Motor neuron (in vitro differentiated cells): Measurements from ENCODE around the gene CDH13. TPM values are rescaled to one million over a fixed set of nuclear protein-coding genes. Genes with fewer than 3 reads are reported as not detected.

Source experiments
- ATAC-seq, 8 experiments: fragments of 200-7000 bp; cut with Tn5 transposase; replicated peaks in 6 of 8; 2 replicates each; pipeline ENCODE4 v1.8.0; 2021; ENCODE audit warnings: mild to moderate bottlenecking in 8 of 8, moderate library complexity in 8 of 8
- H3K27ac ChIP-seq, 2 donors: fragments of 250-450 bp; sonication (Bioruptor Pico); 2 replicates each; pipeline ENCODE4 v1.9.0; 2021; ENCODE audit warnings: antibody characterized with exemption in 2 of 2, mild to moderate bottlenecking in 2 of 2, moderate library complexity in 1 of 2
- H3K4me1 ChIP-seq, 2 donors: fragments of 250-450 bp; sonication (Bioruptor Pico); replicated peaks in 1 of 2; 2 replicates each; pipeline ENCODE4 v1.6.1; 2021; ENCODE audit warnings: antibody characterized with exemption in 2 of 2, mild to moderate bottlenecking in 2 of 2, moderate library complexity in 1 of 2
- H3K4me3 ChIP-seq, 5 donors: fragments of 250-450 bp; sonication (Bioruptor Pico); 2 replicates each; pipeline ENCODE4 v1.9.0; 2021; ENCODE audit warnings: antibody characterized with exemption in 5 of 5, mild to moderate bottlenecking in 5 of 5, moderate library complexity in 4 of 5
- WGBS, 10 experiments: fragments of 450-650 bp; shearing (Covaris generic); methylation state at CpG; one replicate each; pipeline ENCODE4 v1.0.0; 2022; 5-methylcytosine and 5-hydroxymethylcytosine counted together
- in situ Hi-C, 9 experiments: fragments of 400-800 bp; cut with MboI; loops; one replicate each; pipeline ENCODE4 v1.15.0; 2021; ENCODE audit warnings: low sequenced_read_pairs in 9 of 9, low pct_unique_long_range_greater_than_20kb in 2 of 9; ENCODE audit not compliant: unreplicated experiment in 9 of 9
- total RNA-seq, 8 experiments: library from RNA; unstranded; fragments of 300-600 nt; gene quantifications; 2 replicates each; pipeline versions ENCODE4 v1.2.3 to v1.2.4, GENCODE V29; 2022

CDH13 gene
- total RNA-seq, 8 experiments from 2014 or later = 0.42 to 10.3 (median 3.4) TPM

DNA sequence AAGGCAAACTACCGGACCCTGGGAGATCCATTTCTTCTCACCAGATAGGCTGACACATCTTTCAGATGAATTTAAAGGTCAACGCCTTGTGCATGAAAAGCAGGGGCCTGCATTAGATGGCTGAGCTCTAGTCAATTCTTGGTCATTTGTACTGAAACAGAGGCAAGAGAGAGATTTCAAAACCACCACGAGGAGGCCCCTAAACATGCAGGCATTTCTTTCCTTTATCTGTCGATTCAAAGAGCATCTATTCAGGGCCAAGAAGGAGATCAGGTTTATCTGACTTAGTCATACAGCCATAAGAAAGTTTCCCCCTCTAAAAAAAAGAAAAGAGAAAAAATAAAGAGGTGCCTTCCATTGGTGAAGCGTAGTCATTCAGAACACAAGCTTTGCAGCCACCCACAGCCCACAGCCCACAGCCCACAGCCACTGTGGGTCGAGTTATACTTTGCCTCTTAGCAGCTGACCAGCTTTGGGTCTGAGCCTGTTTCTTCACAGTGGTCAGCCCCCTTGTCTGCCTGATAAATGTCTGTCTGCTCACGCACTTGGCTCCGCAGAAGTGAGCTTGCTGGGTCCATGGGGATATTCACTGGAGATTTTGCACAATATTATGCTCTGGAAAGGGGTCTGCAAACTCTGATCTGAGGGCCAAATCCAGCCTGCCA lies 207.5 kb downstream of the CDH13 start:
- H3K4me1 ChIP-seq = peaks cover 29 to 56% of the 10 kb centered on the region in 2 donors

GRCh38 chr16:82835487-82836155 lies 208.9 kb downstream of the CDH13 start:
- WGBS, 10 experiments = 25 to 100% (median 72%) methylated on average over 1 to 4 of the region's 5 CpGs; no CpG with 5 or more reads in 3 of the 10 experiments
- peak in 2 of 8 experiments; percentile 39 for ATAC-seq

More for the DNA sequence above, 207.5 kb downstream of the CDH13 start:
- peak overlapping the region in 1 of 2 donors; percentile 12 for H3K27ac ChIP-seq
- peak in 4 of 8 experiments; percentile 27 to 71 (median 60) for ATAC-seq
- in situ Hi-C loops = no loop called here
- no peak overlapping the region for H3K4me3 ChIP-seq
- 20 to 100% (median 61%) methylated on average over 1 to 7 of the region's 8 CpGs; no CpG with 5 or more reads in 2 of the 10 experiments for WGBS, 10 experiments

GRCh38 chr16:82841108-82841507 lies 214.3 kb downstream of the CDH13 start:
- in situ Hi-C loops = no loop called here
- no peak overlapping the region for H3K4me3 ChIP-seq
- no peaks in the 10 kb centered on the region for H3K4me1 ChIP-seq
- ATAC-seq = no peak
- H3K27ac ChIP-seq = no peak overlapping the region
- WGBS, 10 experiments = 51 to 100% (median 64%) methylated on average over 1 to 3 of the region's 3 CpGs; no CpG with 5 or more reads in 6 of the 10 experiments

More at GRCh38 chr16:82835487-82836155, 208.9 kb downstream of the CDH13 start:
- Histone ChIP-seq H3K27ac (no peak overlapping the region), H3K4me3 (no peak overlapping the region), H3K4me1 (peaks cover 29 to 54% of the 10 kb centered on the region in 2 donors)
- in situ Hi-C loops = no loop called here

DNA sequence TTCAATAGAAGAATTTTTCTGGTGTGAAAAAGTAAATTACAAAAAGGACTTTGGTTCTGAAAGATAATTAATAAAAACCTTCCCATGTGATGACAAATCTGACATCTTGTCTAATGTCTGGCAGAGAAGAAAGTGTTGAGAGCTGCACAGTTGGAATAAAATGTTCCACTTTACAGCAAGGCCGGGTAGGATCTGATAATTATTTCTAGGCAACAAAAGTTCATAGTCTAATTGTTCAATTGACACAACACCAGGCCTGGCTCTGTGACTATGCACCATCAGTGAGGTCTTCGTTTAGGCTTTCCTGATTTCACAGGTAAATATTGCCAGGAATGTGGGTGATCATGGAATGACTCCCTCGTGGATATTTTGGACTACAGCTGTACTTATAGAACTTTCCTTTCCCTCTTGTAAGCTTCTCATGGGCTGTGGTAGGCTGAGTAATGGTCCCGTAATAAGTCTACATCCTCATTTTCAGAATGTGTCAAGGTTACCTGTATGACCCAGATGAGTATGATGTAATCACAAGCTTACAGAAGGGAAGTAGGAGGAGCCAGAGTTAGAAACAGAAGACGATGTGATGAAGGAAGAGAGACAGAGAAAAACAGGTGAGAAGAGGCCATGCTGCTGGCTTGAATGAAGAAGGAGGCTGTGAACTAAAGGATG lies 217.0 kb downstream of the CDH13 start:
- in situ Hi-C loops = no loop called here
- Histone ChIP-seq H3K4me3 (no peak overlapping the region), H3K4me1 (no peaks in the 10 kb centered on the region), H3K27ac (no peak overlapping the region)
- WGBS, 10 experiments = 34 to 100% (median 75%) methylated on average over 1 to 5 of the region's 5 CpGs; no CpG with 5 or more reads in 1 of the 10 experiments
- no peak for ATAC-seq

- ATAC-seq = no peak
- H3K4me1 ChIP-seq = no peaks in the 10 kb centered on the region
- H3K27ac ChIP-seq = no peak overlapping the region
- no peak overlapping the region for H3K4me3 ChIP-seq
- WGBS, 10 experiments = 56 to 100% (median 100%) methylated on average over 1 to 3 of the region's 3 CpGs; no CpG with 5 or more reads in 5 of the 10 experiments
- in situ Hi-C loops = no loop called here
These were observed 218.3 kb downstream of the CDH13 start for GRCh38 chr16:82845116-82845515.

- ATAC-seq = no peak
- in situ Hi-C loops = no loop called here
These were observed 220.0 kb downstream of the CDH13 start for GRCh38 chr16:82846806-82847205.

GRCh38 chr16:82848013-82848412 lies 221.2 kb downstream of the CDH13 start:
- no peaks in the 10 kb centered on the region for H3K4me1 ChIP-seq
- ATAC-seq = no peak
- in situ Hi-C loops = no loop called here
- H3K4me3 ChIP-seq = no peak overlapping the region
- no peak overlapping the region for H3K27ac ChIP-seq

More at GRCh38 chr16:82846806-82847205, 220.0 kb downstream of the CDH13 start:
- 42 to 100% (median 80%) methylated on average over 1 of the region's 1 CpG; no CpG with 5 or more reads in 2 of the 10 experiments for WGBS, 10 experiments
- no peak overlapping the region for H3K27ac ChIP-seq
- H3K4me1 ChIP-seq = no peaks in the 10 kb centered on the region
- no peak overlapping the region for H3K4me3 ChIP-seq

GRCh38 chr16:82852388-82853008 lies 225.7 kb downstream of the CDH13 start:
- peak in 1 of 8 experiments; percentile 26 for ATAC-seq
- Histone ChIP-seq H3K4me1 (no peaks in the 10 kb centered on the region), H3K27ac (no peak overlapping the region), H3K4me3 (no peak overlapping the region)
- WGBS, 10 experiments = 0 to 83% (median 40%) methylated on average over 1 to 3 of the region's 3 CpGs; no CpG with 5 or more reads in 3 of the 10 experiments
- in situ Hi-C loops = no loop called here

GRCh38 chr16:82855471-82855870 lies 228.7 kb downstream of the CDH13 start:
- in situ Hi-C loops = no loop called here
- 0 to 93% (median 90%) methylated on average over 1 to 4 of the region's 5 CpGs; no CpG with 5 or more reads in 5 of the 10 experiments for WGBS, 10 experiments
- no peak overlapping the region for H3K27ac ChIP-seq
- no peak for ATAC-seq
- peaks cover 3 to 8% of the 10 kb centered on the region in 2 donors for H3K4me1 ChIP-seq
- no peak overlapping the region for H3K4me3 ChIP-seq

- H3K4me3 ChIP-seq = no peak overlapping the region
- ATAC-seq = no peak
- in situ Hi-C loops = no loop called here
- WGBS, 10 experiments = 56 to 100% (median 91%) methylated on average over 3 to 6 of the region's 6 CpGs
- no peak overlapping the region for H3K27ac ChIP-seq
- peaks cover 3 to 8% of the 10 kb centered on the region in 2 donors for H3K4me1 ChIP-seq
These were observed 231.1 kb downstream of the CDH13 start for GRCh38 chr16:82857693-82858365.

GRCh38 chr16:82859662-82860061 lies 232.9 kb downstream of the CDH13 start:
- peak in 1 of 8 experiments; percentile 23 for ATAC-seq
- in situ Hi-C loops = no loop called here
- peaks cover 3 to 8% of the 10 kb centered on the region in 2 donors for H3K4me1 ChIP-seq
- H3K27ac ChIP-seq = no peak overlapping the region
- H3K4me3 ChIP-seq = no peak overlapping the region
- 57 to 89% (median 82%) methylated on average over 3 to 6 of the region's 6 CpGs for WGBS, 10 experiments

DNA sequence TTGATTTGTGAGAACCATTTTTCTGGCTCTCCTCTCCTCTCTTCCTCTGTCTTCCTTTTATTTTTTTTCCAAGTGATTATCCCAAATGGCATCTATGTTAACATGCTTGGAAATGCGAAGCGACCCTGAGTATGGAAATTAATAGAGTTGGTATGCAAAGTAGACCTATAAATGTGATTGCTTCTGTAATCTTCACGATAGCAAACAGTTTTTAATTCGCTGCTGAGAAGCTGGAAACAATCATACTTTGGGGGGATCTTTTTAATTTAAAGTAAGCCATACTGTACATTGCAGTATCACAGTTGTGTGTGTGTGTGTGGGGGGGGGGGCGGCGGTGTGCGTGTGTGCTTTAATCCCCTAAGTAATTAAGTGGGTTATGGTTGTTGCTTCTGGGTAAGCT lies 233.3 kb downstream of the CDH13 start:
- in situ Hi-C loops = no loop called here
- 17 to 100% (median 84%) methylated on average over 1 to 7 of the region's 7 CpGs for WGBS, 10 experiments
- no peak overlapping the region for H3K4me3 ChIP-seq

More for the DNA sequence above, 233.3 kb downstream of the CDH13 start:
- H3K27ac ChIP-seq = no peak overlapping the region
- H3K4me1 ChIP-seq = peaks cover 3 to 8% of the 10 kb centered on the region in 2 donors
- ATAC-seq = no peak
